Stimulated activated CD8-positive, alpha-beta memory T cell treated with anti-CD3 and anti-CD28 coated beads, Interleukin-2, amount 100 ng/mL, for 48 hours (primary cell): Measurements from ENCODE around the gene PRR3.
A peak's percentile ranks its signal among the peaks of the same experiment; 100 is the strongest.

Experiments used
- DNase-seq, 2 donors: peaks; one replicate each; pipeline ENCODE4 v3.0.0-alpha.2; 2020; ENCODE audit warnings: low read depth in 2 of 2

The PRR3 gene

GRCh38 chr6:30571075-30571761 lies 14.1 kb downstream of the PRR3 start, which contains the start of gene ABCF1:
Gene ABCF1 (plus strand): TSS chr6:30571442. CDS start chr6:30571488, 46 bp downstream.
- DNase-seq = peak; percentile 100

- no peak for DNase-seq
Measured at GRCh38 chr6:30571762-30572082, 14.6 kb downstream of the PRR3 start.

GRCh38 chr6:30572148-30572547 lies 15.1 kb downstream of the PRR3 start:
- DNase-seq = no peak

- no peak for DNase-seq
Measured at GRCh38 chr6:30573113-30573512, 16.0 kb downstream of the PRR3 start.

- DNase-seq = no peak
Measured at GRCh38 chr6:30578051-30578450, 21.0 kb downstream of the PRR3 start.

GRCh38 chr6:30583921-30584320 lies 26.8 kb downstream of the PRR3 start:
- DNase-seq = no peak

- DNase-seq = no peak
Measured at GRCh38 chr6:30589754-30590358, 32.8 kb downstream of the PRR3 start.

- DNase-seq = no peak
Measured at GRCh38 chr6:30590509-30590908, 33.4 kb downstream of the PRR3 start.

- DNase-seq = no peak
Measured at GRCh38 chr6:30591008-30591407, 33.9 kb downstream of the PRR3 start.

- DNase-seq = no peak
Measured at GRCh38 chr6:30592287-30592686, 35.2 kb downstream of the PRR3 start.

- peak; percentile 52 to 77 for DNase-seq
Measured at GRCh38 chr6:30597315-30598144, 40.4 kb downstream of the PRR3 start.

GRCh38 chr6:30598912-30599624 lies 42.0 kb downstream of the PRR3 start:
- DNase-seq = no peak

GRCh38 chr6:30599625-30600324 lies 42.7 kb downstream of the PRR3 start:
- no peak for DNase-seq

GRCh38 chr6:30600451-30600961 lies 43.4 kb downstream of the PRR3 start:
- DNase-seq = no peak

GRCh38 chr6:30601436-30601814 lies 44.3 kb downstream of the PRR3 start:
- no peak for DNase-seq

GRCh38 chr6:30601815-30602641 lies 44.9 kb downstream of the PRR3 start:
- no peak for DNase-seq

- DNase-seq = no peak
Measured at GRCh38 chr6:30603961-30604360, 46.9 kb downstream of the PRR3 start.

- DNase-seq = no peak
Measured at GRCh38 chr6:30610065-30610464, 53.0 kb downstream of the PRR3 start.

- no peak for DNase-seq
Measured at GRCh38 chr6:30611150-30611855, 54.2 kb downstream of the PRR3 start.

- DNase-seq = no peak
Measured at GRCh38 chr6:30611856-30612194, 54.7 kb downstream of the PRR3 start.
